Measurements from ENCODE around the gene SEMA6B.

Gene SEMA6B

GRCh38 chr19:4523306-4524110, 36.0 kb downstream of the SEMA6B start:
- FAIRE-seq: no peak

- no peak for FAIRE-seq
Measured at GRCh38 chr19:4522291-4523002, 37.0 kb downstream of the SEMA6B start.

- FAIRE-seq: no peak
Measured at GRCh38 chr19:4521888-4522242, 37.6 kb downstream of the SEMA6B start.

- no peak for FAIRE-seq
Measured at GRCh38 chr19:4521170-4521887, 38.2 kb downstream of the SEMA6B start.

DNA sequence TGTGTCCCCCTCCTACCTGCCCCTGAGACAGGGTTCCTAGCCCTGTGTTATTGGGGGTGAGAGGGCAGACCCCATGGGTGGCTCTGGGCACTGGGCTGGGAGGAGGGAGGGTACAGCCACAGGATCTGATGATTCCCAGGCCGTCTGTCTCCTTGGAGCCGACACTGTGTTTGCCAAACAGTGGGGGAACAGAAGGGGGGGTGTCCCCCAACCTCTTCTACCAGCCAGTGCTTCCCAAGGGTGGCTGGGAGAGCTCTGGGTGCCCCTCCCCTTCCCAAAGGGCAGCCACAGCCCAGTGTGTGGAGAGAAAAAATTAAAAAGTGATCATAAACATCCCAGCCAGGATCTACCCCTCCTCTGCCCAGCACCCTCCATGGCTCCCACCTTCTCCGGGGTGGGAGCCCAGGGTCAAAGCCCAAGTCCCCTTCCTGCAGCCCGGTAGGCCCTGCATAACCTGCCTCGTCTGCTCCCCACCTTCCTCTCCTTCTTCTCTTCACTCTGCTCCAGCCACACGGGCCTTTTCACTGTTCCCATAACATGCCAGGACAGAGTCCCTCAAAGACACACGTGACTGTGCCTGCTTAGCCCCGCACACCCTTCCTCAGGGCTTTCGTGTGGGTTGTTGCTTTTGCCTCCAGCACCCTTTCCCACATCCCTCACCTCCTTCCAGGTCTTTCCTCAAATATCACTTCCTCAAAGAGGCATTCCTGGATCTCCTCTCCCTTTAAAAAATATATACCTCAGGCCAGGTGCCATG, 39.8 kb downstream of the SEMA6B start:
- no peak for FAIRE-seq

- no peak for FAIRE-seq
Measured at GRCh38 chr19:4519172-4519496, 40.4 kb downstream of the SEMA6B start.

- FAIRE-seq: no peak
Measured at GRCh38 chr19:4518345-4519171, 40.9 kb downstream of the SEMA6B start, which contains the start of gene PLIN4. TSS of gene PLIN4 (minus strand) at chr19:4518486. CDS start at chr19:4518272, 214 bp downstream.

DNA sequence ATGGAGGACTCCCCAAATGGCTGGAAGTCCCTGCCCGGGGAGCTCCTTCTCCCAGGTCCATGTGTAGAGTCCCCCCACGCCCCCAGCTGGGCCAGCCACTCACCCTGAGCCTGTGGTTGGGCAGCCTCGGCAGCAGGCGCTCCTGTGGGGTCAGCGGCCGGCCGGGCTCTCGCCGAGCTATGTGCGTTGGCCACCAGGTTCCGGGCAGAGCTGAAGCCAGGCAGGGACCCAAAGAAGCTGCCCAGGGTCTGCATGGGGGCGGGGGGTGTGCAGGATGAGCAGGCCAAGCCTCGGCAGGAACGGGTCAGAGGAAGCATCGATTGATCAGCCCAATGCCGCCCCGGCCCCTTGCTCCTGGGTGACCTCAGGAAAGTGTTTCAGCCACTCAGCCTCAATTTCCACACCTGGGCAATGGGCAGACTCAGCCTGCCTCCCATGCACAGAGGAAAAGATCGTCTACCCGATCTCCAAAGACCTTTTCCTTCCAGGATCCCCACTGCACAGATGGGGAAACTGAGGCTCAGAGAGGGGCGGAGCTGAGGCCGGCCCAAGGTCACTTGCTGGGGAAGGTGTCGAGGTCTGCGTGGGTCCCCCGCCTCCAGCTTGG, 41.9 kb downstream of the SEMA6B start:
- FAIRE-seq: no peak

DNA sequence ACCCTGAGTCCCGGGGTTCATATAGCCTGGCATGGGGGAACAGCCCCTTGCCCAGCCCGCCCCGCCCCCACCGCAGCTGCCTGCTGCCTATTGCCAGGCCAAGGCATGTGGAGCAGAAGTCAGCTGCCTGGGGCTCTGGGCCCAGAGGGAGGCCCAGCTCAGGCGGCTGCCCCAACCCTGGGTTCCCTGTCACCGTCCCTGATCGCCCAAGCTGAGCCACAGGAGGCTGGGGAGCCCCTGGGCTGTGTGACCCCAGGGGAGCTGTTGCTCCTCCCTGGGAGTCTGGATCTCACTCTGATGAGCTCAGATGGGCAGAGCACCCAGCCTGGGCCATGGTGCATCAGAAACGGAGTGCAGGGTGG, 42.6 kb downstream of the SEMA6B start:
- no peak for FAIRE-seq

- no peak for FAIRE-seq
Measured at GRCh38 chr19:4516199-4516938, 43.1 kb downstream of the SEMA6B start.

- no peak for FAIRE-seq
Measured at GRCh38 chr19:4515732-4516131, 43.8 kb downstream of the SEMA6B start.

GRCh38 chr19:4513248-4513647, 46.2 kb downstream of the SEMA6B start:
- no peak for FAIRE-seq

DNA sequence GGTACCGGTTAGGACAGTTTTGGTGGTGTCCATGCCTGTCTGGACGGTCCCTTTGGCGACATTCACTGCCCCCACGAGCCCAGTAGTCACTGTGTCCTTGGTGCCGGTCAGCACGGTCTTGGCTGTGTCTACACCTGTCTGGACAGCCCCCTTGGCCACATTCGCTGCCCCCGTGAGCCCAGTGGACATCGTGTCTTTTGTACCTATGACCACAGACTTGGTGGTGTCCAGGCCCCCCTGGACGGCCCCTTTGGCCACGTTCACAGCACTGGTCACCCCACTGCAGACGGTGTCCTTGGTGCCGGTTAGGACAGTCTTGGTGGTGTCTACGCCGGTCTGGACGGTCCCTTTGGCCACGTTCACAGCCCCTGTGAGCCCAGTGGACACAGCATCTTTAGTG, 47.4 kb downstream of the SEMA6B start:
- no peak for FAIRE-seq

DNA sequence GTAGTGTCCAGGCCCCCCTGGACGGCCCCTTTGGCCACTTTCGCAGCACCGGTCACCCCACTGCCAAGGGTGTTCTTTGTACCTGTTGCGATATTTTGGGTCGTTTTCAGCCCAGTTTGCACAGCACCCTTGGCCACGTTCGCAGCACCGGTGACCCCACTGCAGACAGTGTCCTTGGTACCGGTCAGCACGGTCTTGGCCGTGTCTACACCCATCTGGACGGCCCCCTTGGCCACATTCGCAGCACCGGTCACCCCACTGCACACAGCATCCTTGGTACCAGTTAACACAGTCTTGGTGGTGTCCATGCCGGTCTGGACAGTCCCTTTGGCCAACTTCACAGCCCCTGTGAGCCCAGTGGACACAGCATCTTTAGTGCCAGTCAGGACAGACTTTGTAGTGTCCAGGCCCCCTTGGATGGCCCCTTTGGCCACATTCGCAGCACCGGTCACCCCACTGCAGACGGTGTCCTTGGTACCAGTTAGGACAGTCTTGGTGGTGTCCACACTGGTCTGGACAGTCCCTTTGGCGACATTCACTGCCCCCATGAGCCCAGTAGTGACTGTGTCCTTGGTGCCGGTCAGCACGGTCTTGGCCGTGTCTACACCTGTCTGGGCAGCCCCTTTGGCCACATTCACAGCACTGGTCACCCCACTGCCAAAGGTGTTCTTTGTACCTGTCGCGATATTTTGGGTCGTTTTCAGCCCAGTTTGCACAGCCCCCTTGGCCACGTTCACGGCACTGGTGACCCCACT, 48.0 kb downstream of the SEMA6B start:
- FAIRE-seq: no peak

GRCh38 chr19:4510435-4511255, 48.8 kb downstream of the SEMA6B start:
- FAIRE-seq: no peak

DNA sequence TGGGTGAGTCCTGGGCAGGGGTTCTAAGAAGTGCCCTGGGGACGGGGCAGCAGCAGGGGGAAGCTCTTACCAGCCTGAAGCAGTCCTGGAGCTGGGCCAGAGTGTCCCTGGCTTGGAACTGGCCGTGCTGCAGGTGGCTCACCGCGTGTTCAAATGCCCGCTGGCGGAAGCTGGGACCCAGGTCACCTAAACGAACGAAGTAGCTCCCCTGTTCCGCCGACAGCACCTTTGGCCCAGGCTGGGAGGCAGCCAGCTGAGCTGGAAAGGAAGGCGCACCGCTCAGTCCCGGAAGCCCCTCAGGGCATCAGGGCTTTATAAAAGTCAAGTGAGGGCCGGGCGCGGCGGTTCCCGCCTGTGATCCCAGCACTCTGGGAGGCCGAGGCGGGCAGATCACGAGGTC, 50.8 kb downstream of the SEMA6B start:
- no peak for FAIRE-seq

DNA sequence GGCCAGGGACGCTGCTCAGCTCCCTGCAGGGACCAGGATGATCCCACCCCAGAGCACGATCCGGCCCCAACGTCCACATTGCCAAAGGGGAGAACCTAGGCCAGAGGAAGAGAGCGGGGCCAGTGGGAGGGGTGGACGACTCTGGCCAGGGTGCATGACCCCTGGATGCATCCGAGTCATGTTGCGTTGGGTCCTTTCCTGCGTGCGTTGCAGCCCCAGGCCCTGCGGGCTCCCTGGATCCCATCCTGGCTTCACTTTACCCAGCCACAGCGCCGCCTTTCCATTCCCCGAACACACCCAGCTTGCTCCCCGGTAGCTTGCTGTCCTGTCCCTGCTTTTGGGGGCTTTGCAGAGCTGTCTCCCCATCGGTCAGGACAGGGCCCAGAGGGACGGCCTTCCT, 51.7 kb downstream of the SEMA6B start:
- FAIRE-seq: no peak

- no peak for FAIRE-seq
Measured at GRCh38 chr19:4507150-4507452, 52.4 kb downstream of the SEMA6B start.

DNA sequence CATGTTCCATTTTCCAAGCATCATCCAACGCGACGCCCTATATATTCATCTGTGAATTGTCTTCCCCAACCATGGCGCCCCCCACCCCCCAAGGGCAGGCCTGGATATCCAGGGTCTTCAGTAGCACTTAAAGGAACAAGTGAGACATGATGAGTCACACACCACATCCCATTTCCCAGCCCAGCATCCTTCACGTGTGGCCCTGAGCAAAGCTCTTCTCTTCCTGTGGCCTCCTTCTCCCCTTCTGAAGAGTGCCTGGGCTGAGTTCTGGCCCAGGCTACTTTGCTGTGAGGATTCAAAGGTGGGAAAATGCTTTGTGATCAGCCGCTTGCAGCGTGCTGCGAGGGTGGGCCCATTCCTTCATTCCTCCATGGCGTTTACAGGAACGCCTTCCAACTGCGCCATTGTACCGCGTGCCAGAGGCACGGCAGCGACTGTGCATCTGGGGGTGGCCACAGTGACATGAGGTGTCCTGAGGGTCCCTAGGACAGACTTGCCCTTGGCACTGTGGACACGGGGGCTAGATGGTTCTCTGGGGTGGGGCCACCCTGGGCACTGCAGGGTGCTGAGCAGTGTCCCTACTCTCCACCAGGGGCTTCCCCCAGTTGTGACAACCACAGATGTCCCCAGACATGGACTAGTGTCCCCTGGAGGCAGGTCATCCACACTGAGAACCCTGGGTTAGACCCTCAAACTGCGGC, 52.9 kb downstream of the SEMA6B start:
- no peak for FAIRE-seq
